ENCODE results near the gene LCE3C.
"Not testable (repeated sequence)": the region's sequence is repeated elsewhere in the genome, so short reads cannot be mapped to it uniquely, and the experiment has no call there.

LCE3C gene

DNA sequence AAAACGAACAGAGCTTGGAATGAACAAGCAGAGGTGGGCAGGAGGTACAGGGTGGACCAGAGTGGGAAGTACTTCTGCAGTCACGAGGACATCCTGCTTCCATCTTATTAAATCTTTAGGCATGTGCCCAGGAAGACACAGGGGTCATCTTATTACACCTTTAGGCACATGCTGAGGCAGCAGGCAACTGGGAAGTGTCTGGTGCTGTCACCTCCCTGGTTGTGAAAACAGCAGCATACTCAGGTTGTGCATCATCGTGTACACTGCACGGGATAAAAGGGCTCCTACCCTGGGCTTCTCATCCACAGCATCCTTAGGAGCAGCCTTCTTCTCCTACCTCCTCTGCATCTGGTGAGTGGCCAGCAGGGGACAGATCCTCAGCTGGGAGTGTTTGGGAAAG, at the start of gene LCE3C:
TSS of gene LCE3C (plus strand) at position 301 of the 400 bp plus-strand sequence. CDS start 498 bp downstream, outside the sequence.
- no peak for DNase-seq

DNA sequence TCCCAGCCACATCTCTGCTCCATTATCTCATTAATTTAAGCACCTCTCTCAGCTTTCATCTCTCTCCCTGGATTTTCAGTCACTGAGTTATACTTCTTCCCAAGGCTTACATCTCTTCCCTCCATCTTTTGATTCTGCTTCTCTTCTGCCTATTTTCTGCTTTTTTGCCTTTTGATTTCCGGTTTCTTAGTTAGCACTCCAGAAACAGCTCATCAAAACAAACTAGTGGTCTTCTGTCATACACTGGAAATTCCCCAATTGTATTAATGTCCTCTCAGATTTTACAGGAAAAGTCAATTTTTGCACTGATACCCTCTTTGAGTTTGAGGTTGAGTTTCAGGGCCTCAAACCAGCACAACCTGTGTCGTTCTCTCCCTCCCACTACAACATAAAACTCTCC, 34.9 kb upstream of the LCE3C start:
- DNase-seq = no peak

- no peak for DNase-seq
These were observed 34.4 kb upstream of the LCE3C start for GRCh38 chr1:152565535-152566215.

DNA sequence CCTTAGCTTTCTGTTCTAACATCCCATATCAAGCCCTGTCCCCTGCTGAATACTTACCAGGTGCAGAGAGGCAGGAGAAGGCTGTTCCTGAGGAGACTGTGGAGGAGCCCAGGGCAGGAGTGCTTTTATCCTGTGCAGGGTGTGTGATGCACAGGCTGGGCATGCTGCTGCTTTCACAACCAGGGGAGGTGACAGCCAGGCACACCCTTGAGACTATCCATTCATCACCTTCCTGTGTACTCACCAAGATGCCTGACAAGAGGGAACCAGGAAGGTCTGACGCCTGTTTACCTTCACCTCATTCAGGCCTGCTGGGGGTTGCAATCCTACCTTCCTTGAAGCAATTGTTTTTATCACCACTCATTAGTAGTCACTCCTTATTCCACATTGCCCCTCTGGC, 33.4 kb upstream of the LCE3C start, which contains the start of gene LCE3E:
TSS of gene LCE3E (minus strand) at position 100 of the 400 bp plus-strand sequence. CDS start 572 bp downstream, outside the sequence.
- DNase-seq = no peak

DNA sequence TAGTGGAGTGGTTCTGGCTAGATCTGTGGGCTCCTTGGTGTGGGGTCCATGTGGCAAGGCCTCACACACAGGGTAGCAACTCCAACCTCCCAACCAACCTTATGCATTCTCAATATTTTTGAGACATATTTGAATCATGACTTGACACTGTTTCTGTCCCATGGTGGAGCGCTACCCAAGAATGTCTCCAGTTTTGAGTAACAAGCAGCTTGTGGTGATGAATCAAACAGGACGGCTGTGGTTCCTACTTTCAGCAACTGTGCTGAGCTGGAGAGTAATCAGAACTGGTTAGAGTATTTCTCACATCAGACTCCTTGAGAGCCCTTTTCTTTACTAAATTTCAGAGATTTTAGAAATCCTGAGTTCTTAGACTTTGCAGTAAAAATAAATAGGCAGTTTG, 22.9 kb upstream of the LCE3C start:
- DNase-seq = no peak

GRCh38 chr1:152579526-152579925, 20.5 kb upstream of the LCE3C start:
- DNase-seq = not testable (repeated sequence)

DNA sequence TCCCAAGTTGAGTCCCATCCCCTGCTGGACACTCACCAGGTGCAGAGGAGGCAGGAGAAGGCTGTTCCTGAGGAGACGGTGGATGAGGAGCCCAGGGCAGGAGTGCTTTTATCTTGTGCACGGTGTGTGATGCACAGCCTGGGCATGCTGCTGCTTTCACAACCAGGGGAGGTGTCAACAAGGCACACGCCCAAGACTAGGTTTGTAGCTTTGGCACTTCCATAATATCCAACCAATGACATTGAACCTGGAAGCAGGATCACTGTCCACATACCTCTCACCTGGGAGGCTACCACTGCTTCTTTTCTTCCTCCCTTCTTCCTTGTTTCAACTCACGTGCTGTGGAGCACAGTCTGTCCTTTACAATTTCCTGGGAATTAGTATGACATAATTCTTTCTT, 19.6 kb upstream of the LCE3C start, which contains the start of gene LCE3D:
TSS of gene LCE3D (minus strand) at position 84 of the 400 bp plus-strand sequence. CDS start 580 bp downstream, outside the sequence.
- DNase-seq = no peak

- no peak for DNase-seq
These were observed 17.4 kb upstream of the LCE3C start for GRCh38 chr1:152582647-152583046.

- no peak for DNase-seq
These were observed 14.4 kb upstream of the LCE3C start for GRCh38 chr1:152585586-152585985.

DNA sequence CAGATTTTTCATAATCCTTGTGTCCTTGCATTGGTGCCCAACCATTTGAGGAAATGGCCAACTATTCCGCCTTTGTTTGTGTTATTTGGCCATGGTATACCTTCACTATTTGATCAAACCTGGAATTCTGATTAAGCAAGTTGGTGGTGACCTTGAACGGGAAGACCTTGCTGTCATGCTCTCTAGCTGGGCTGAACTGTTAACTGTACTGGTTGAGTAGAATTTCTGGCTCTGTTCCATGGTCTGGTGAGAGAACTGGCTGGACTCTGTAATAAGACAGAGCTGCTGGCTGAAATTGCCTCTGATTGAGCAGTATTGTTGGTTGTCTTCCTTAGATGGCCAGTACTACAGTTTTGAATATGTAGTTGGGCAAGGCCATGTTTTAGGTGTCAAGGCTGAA, 3.0 kb upstream of the LCE3C start:
- DNase-seq = no peak

DNA sequence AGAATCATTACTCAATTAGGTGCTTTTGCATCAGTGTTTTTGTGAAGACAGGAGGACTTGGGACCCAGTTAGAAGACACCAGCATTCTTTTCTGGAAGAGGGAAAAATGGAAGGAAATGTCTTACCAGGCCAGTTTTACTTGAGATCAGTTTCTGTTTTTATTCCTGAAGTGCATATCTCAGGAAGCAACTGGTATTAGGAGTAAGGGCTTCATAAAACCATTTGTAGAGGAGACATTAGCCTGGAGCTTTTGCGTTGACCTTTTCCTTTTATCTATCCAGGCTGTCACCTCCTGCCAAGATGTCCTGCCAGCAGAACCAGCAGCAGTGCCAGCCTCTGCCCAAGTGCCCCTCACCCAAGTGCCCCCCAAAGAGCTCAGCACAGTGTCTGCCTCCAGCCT, 13.5 kb downstream of the LCE3C start, which contains the start of gene LCE3B:
TSS of gene LCE3B (plus strand) at position 301 of the 400 bp plus-strand sequence. CDS start at position 301, 0 bp downstream.
- DNase-seq = no peak

- no peak for DNase-seq
These were observed 22.0 kb downstream of the LCE3C start for GRCh38 chr1:152621993-152622392.

DNA sequence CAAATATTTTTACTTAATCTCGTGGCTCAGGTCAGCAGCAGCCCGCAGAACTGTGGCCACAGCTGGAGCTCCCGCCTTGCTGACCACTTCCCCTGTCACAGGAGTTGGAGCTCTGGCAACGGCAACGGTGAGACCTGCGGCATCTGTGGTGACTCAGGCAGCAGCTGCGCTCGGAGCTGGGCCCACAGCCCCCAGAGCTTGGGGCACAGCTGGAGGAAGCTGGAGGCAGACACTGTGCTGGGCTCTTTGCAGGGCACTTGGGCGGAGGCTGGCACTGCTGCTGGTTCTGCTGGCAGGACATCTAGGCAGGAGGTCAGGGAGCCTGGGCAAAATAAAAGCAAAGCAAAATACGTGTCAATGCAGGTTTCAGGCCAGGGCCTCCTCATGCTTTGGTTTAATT, 22.8 kb downstream of the LCE3C start, which contains the start of gene LCE3A:
TSS of gene LCE3A (minus strand) at position 301 of the 400 bp plus-strand sequence. CDS start at position 301, 0 bp downstream.
- DNase-seq = no peak

GRCh38 chr1:152623203-152623844, 23.3 kb downstream of the LCE3C start:
- DNase-seq = no peak

- DNase-seq = no peak
These were observed 26.7 kb downstream of the LCE3C start for GRCh38 chr1:152626744-152627143.

GRCh38 chr1:152630596-152630995, 30.6 kb downstream of the LCE3C start:
- no peak for DNase-seq

DNA sequence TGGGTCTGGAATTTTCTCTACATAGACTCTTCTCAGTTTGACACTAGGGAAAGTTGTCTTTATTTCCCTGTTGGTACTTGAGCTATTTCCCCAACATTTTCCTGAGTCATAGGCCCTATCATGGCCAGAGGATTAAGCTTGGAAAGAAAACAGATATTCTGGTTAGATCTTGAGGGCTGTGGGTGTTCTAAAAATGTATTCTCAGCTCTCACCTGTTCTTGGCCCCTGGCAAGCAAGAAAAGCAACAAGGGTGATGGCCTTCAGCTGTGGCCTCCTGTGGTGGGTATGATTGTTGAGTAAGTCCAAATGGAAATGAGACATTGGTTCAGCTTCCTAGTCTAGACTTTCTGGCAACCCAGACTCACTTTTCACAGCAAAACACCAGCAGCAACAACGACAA, 40.3 kb downstream of the LCE3C start:
- no peak for DNase-seq

GRCh38 chr1:152643945-152644344, 43.9 kb downstream of the LCE3C start:
- DNase-seq = no peak

DNA sequence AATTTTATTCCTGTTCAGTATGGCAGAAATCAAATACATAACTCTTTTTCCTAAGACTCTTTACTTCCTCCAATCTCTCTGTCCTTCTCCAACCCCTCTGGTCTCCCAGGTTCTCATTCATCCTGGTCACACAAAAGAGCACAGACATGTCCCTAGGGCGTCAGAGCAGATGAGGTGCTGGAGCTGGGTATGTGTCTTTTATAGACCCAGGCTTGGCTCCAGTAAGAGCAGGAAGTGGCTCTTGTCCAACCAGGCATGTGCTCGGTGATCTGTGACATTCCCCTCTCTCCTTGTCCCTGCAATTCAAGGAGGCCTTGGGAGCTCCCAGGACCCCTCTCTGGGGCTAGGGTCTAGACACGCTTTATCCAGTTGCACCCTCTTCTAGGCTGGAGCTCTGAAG, 45.1 kb downstream of the LCE3C start:
- DNase-seq = no peak

- DNase-seq = no peak
These were observed 46.6 kb downstream of the LCE3C start for GRCh38 chr1:152646656-152647055.

All from kidney glomerular epithelial cell (primary cell).